Naive thymus-derived CD4-positive, alpha-beta T cell (primary cell): ENCODE results near the gene CPE. TPM values are rescaled to one million over a fixed set of nuclear protein-coding genes. Genes with fewer than 3 reads are reported as not detected.
"Not testable (repeated sequence)": the region's sequence is repeated elsewhere in the genome, so short reads cannot be mapped to it uniquely, and the experiment has no call there.

ENCODE experiments used
- ATAC-seq: fragments of 150-1000 bp; cut with Tn5 transposase; 2 replicates; pipeline ENCODE4 v1.10.0; 2021; ENCODE audit warnings: mild to moderate bottlenecking, moderate library complexity
- CTCF ChIA-PET: fragments of 350-600 bp; sonication (Branson Sonifier 250); formaldehyde crosslinking; loops from one replicate; lab custom pipeline; 2021; ENCODE audit warnings: antibody characterized with exemption; lab: Charles Lee
- POLR2A ChIA-PET: fragments of 350-600 bp; sonication (Branson Sonifier 250); formaldehyde crosslinking; loops from one replicate; lab custom pipeline; 2021; ENCODE audit warnings: antibody characterized with exemption, inconsistent platforms; lab: Charles Lee
- DNase-seq, 9 donors: peaks; one replicate each; pipeline versions ENCODE4 v3.0.0 to v3.0.0-alpha.2; 2020 to 2022; ENCODE audit warnings: mixed read lengths in 1 of 9
- H3K27ac ChIP-seq: one replicate; pipeline ENCODE4 v1.7.0; 2013; ENCODE audit warnings: mild to moderate bottlenecking, low read depth, low read length, moderate library complexity
- H3K27me3 ChIP-seq, 2 donors: one replicate each; pipeline ENCODE4 v1.7.0; 2013; ENCODE audit warnings: low read length in 2 of 2, mild to moderate bottlenecking in 2 of 2, moderate library complexity in 2 of 2; ENCODE audit not compliant: control insufficient read depth in 2 of 2, insufficient read depth in 2 of 2
- H3K36me3 ChIP-seq, 3 experiments: 1 replicate in 2 of 3; 2 replicates in 1 of 3; pipeline ENCODE4 v1.7.0; 2013; ENCODE audit warnings: low read length in 3 of 3, mild to moderate bottlenecking in 3 of 3, moderate library complexity in 1 of 3; ENCODE audit not compliant: insufficient read depth in 3 of 3, control insufficient read depth in 2 of 3
- H3K4me1 ChIP-seq, 2 donors: one replicate each; pipeline ENCODE4 v1.7.0; 2013; ENCODE audit warnings: low read length in 2 of 2, mild to moderate bottlenecking in 2 of 2, moderate library complexity in 1 of 2; ENCODE audit not compliant: control insufficient read depth in 2 of 2, insufficient read depth in 2 of 2
- H3K4me3 ChIP-seq: 2 replicates; pipeline ENCODE4 v1.7.0; 2013; ENCODE audit warnings: mild to moderate bottlenecking, low read length
- H3K9me3 ChIP-seq, 3 experiments: 1 replicate in 2 of 3; 2 replicates in 1 of 3; pipeline ENCODE4 v1.7.0; 2013; ENCODE audit warnings: low read length in 3 of 3; ENCODE audit not compliant: control insufficient read depth in 2 of 3
- H3K27ac Mint-ChIP-seq, 9 donors: one replicate each; pipeline ENCODE4 v1.8.0; 2020 to 2022; ENCODE audit warnings: mixed read lengths in 9 of 9, mild to moderate bottlenecking in 8 of 9, moderate library complexity in 5 of 9, inconsistent platforms in 2 of 9
- H3K27me3 Mint-ChIP-seq, 5 donors: one replicate each; pipeline ENCODE4 v1.8.0; 2021 to 2022; ENCODE audit warnings: mixed read lengths in 5 of 5, mild to moderate bottlenecking in 1 of 5
- H3K36me3 Mint-ChIP-seq, 5 donors: one replicate each; pipeline ENCODE4 v1.8.0; 2020 to 2022; ENCODE audit warnings: mixed read lengths in 5 of 5, mild to moderate bottlenecking in 3 of 5, inconsistent platforms in 1 of 5
- H3K4me1 Mint-ChIP-seq, 7 donors: one replicate each; pipeline ENCODE4 v1.8.0; 2020 to 2022; ENCODE audit warnings: mixed read lengths in 7 of 7, mild to moderate bottlenecking in 3 of 7, inconsistent platforms in 1 of 7
- H3K4me3 Mint-ChIP-seq, 10 donors: one replicate each; pipeline ENCODE4 v1.8.0; 2020 to 2022; ENCODE audit warnings: mild to moderate bottlenecking in 10 of 10, mixed read lengths in 10 of 10, moderate library complexity in 6 of 10, inconsistent platforms in 2 of 10
- H3K9me3 Mint-ChIP-seq, 11 donors: one replicate each; pipeline ENCODE4 v1.8.0; 2020 to 2022; ENCODE audit warnings: mixed read lengths in 11 of 11, mild to moderate bottlenecking in 4 of 11, inconsistent platforms in 1 of 11, moderate library complexity in 1 of 11
- intact Hi-C, 2 donors: fragments of 100-400 bp; cut with micrococcal nuclease; formaldehyde crosslinking; loops; one replicate each; pipeline ENCODE4 v1.15.1; 2023
- polyA plus RNA-seq, 2 donors: library from polyadenylated mRNA; unstranded; fragments of 300-500 nt; fragmentation: Illumina TruSeq; gene quantifications; one replicate each; pipeline ENCODE4 v1.2.3, GENCODE V29; 2021
- total RNA-seq, 6 experiments: library from RNA in 5 of 6; stranded (reverse) in 5 of 6; gene quantifications; 1 replicate in 5 of 6; 2 replicates in 1 of 6; pipeline ENCODE4 v1.2.3 and lab custom pipeline; 2021 to 2026

The CPE gene
- total and polyA plus RNA-seq, 7 experiments from 2014 or later = 0.09 to 0.10 TPM; not detected in 5

DNA sequence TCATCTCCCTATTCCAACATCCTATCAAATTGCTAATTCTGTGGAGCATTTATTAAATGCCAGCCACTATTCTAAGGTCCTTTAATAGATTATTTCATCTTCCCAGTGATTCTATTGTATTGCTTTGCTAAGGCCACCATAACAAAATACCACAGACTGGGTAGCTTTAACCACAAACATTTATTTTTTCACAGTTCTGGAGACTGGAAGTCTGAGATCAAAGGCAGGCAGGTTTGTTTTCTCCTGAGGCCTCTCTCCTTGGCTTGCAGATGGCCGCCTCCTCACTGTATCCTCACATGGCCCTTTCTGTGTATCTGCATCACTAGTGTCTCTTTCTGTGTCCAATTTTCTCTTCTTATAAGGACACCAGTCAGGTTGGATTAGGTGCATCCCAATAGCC is 64.5 kb downstream of the CPE start:
- Mint-ChIP-seq H3K9me3 (no peaks in the 10 kb centered on the region), H3K4me3 (no peak overlapping the region), H3K27ac (no peak overlapping the region), H3K4me1 (peaks cover 0 to 6% (median 5%) of the 10 kb centered on the region in 7 donors), H3K36me3 (no peaks in the 10 kb centered on the region), H3K27me3 (peaks cover 0 to 8% (median 5%) of the 10 kb centered on the region in 5 donors)
- Histone ChIP-seq H3K4me1 (no peaks in the 10 kb centered on the region), H3K4me3 (no peak overlapping the region), H3K27me3 (no peaks in the 10 kb centered on the region), H3K9me3 (no peaks in the 10 kb centered on the region), H3K36me3 (no peaks in the 10 kb centered on the region), H3K27ac (no peak overlapping the region)
- CTCF ChIA-PET = no interaction called here
- intact Hi-C loops = no loop called here
- POLR2A ChIA-PET = no interaction called here
- ATAC-seq = no peak
- DNase-seq = no peak

DNA sequence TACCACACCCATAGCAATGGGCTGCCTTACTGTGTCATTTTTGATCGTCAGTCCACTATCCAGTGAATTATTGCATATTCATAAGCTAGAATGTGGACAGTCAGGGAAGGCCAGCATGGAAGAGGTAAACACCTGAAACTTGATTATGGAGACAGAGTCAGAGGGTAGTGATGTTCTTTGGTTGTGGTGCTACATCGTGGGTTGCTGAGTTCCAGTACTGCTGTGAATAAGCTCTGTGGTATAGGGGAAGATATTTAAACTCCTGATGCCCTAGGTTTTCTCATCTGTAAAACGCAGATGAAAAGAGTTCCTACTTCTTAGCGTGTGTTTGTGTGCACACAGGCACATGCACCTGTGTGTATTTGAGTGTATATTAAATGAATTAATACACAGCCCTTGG is 69.9 kb downstream of the CPE start:
- intact Hi-C loops = no loop called here
- ATAC-seq (no peak), DNase-seq (no peak)
- no peaks in the 10 kb centered on the region for H3K4me1 ChIP-seq
- no peak overlapping the region for H3K27ac Mint-ChIP-seq
- H3K36me3 ChIP-seq = no peaks in the 10 kb centered on the region
- CTCF ChIA-PET = no interaction called here
- peaks cover 0 to 3% (median 0%) of the 10 kb centered on the region in 7 donors for H3K4me1 Mint-ChIP-seq
- POLR2A ChIA-PET = no interaction called here
- no peaks in the 10 kb centered on the region for H3K36me3 Mint-ChIP-seq
- H3K4me3 ChIP-seq = no peak overlapping the region
- no peaks in the 10 kb centered on the region for H3K27me3 ChIP-seq
- no peaks in the 10 kb centered on the region for H3K9me3 ChIP-seq
- H3K4me3 Mint-ChIP-seq = no peak overlapping the region
- no peak overlapping the region for H3K27ac ChIP-seq
- H3K27me3 Mint-ChIP-seq = peaks cover 0 to 7% (median 0%) of the 10 kb centered on the region in 5 donors
- H3K9me3 Mint-ChIP-seq = no peaks in the 10 kb centered on the region

DNA sequence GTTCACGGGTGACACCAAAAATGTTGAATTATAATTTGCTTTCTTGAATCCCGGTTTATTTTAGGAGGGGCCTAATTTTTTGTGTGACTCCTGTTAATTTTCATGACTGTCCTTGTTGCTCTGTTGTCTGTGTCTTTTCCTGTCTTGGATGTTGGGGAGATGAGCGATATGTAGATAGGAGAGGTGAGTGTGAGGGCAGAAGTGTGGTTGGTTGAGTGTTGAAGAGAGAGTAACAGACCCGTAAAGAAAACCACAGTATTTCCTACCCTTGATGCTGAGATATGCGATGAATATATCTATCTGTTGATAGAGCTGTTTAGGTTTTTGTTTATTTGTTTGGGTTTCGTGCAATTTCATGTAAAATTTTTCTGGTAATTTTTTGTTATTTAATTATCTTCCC is 70.5 kb downstream of the CPE start:
- Histone ChIP-seq H3K27ac (no peak overlapping the region), H3K4me3 (no peak overlapping the region), H3K36me3 (no peaks in the 10 kb centered on the region), H3K4me1 (no peaks in the 10 kb centered on the region), H3K27me3 (no peaks in the 10 kb centered on the region), H3K9me3 (no peaks in the 10 kb centered on the region)
- intact Hi-C loops = no loop called here
- Mint-ChIP-seq H3K9me3 (no peaks in the 10 kb centered on the region), H3K4me1 (peaks cover 0 to 3% (median 0%) of the 10 kb centered on the region in 7 donors), H3K27me3 (peaks cover 0 to 10% (median 0%) of the 10 kb centered on the region in 5 donors), H3K4me3 (no peak overlapping the region), H3K36me3 (no peaks in the 10 kb centered on the region), H3K27ac (no peak overlapping the region)
- DNase-seq (no peak), ATAC-seq (no peak)
- POLR2A ChIA-PET = no interaction called here
- CTCF ChIA-PET = no interaction called here

DNA sequence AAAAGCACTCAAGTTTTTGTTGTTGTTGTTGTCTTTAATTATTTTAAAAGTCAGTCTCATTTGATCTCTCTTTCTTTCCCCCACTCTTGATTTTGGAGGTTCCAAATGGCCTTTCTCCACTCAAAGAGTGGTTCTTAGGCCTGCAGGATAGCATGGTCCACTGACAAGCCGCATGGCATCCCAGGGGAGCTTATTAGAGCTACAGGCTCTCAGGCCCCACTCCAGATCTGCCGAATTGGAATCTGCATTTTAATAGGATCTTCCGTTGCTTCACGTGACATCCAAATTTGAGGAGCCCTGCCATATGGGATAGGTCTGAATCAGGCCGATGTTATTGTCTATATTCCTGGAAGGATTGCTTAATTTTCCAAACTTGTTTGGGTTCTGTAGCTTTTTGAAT is 72.1 kb downstream of the CPE start:
- H3K4me3 ChIP-seq = no peak overlapping the region
- POLR2A ChIA-PET = no interaction called here
- ATAC-seq = no peak
- peaks cover 0 to 3% (median 0%) of the 10 kb centered on the region in 7 donors for H3K4me1 Mint-ChIP-seq
- no peaks in the 10 kb centered on the region for H3K4me1 ChIP-seq
- H3K4me3 Mint-ChIP-seq = no peak overlapping the region
- H3K27ac ChIP-seq = no peak overlapping the region
- H3K9me3 Mint-ChIP-seq = no peaks in the 10 kb centered on the region
- no peak overlapping the region for H3K27ac Mint-ChIP-seq
- H3K27me3 Mint-ChIP-seq = peaks cover 0 to 8% (median 0%) of the 10 kb centered on the region in 5 donors
- intact Hi-C loops = no loop called here
- DNase-seq = no peak
- H3K36me3 ChIP-seq = no peaks in the 10 kb centered on the region
- no peaks in the 10 kb centered on the region for H3K36me3 Mint-ChIP-seq
- no peaks in the 10 kb centered on the region for H3K9me3 ChIP-seq
- CTCF ChIA-PET = no interaction called here
- H3K27me3 ChIP-seq = no peaks in the 10 kb centered on the region

DNA sequence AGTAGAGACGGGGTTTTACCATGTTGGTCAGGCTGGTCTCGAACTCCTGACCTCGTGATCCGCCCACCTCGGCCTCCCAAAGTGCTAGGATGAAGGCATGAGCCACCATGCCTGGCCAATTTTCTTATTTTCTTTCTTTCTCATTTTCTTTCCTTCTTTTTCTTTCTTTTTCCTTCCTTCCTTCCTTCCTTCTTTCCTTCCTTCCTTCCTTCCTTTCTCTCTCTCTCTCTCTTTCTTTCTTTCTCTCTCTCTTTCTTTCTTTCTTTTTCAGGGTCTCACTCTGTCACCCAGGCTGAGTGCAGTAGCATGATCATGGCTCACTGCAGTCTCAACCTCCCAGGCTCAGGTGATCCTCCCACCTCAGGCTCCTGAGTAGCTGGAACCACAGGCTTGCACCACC is 74.3 kb downstream of the CPE start:
- intact Hi-C loops, H3K9me3 Mint-ChIP-seq, H3K4me1 Mint-ChIP-seq, H3K4me1 ChIP-seq, H3K36me3 Mint-ChIP-seq, ATAC-seq, H3K36me3 ChIP-seq, DNase-seq, H3K27ac ChIP-seq, H3K4me3 ChIP-seq, H3K4me3 Mint-ChIP-seq, H3K9me3 ChIP-seq, CTCF ChIA-PET, H3K27me3 ChIP-seq, POLR2A ChIA-PET, H3K27ac Mint-ChIP-seq: not testable (repeated sequence)
- peaks cover 0 to 11% (median 6%) of the 10 kb centered on the region in 5 donors for H3K27me3 Mint-ChIP-seq

DNA sequence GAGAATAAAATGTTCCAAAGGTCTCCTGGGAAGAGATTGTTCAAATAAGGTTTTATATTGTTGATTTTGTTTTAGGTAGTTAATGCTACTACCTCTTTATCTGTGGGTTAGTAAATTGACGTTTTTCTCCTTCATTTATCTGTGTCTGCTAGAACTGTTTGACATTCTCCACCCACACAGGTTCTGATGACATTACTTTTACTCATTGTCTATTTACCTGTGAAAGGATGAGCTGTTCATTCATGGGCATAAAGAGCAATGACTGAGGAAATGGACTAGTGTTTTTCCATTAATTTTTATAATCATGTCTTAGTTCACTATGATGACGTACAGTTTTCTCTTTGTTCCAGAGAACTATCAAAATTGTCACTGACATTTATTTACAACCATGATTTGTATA is 75.6 kb downstream of the CPE start:
- Histone ChIP-seq H3K27ac (no peak overlapping the region), H3K4me1 (no peaks in the 10 kb centered on the region), H3K4me3 (no peak overlapping the region), H3K27me3 (no peaks in the 10 kb centered on the region), H3K9me3 (no peaks in the 10 kb centered on the region), H3K36me3 (no peaks in the 10 kb centered on the region)
- Mint-ChIP-seq H3K4me3 (no peak overlapping the region), H3K9me3 (no peaks in the 10 kb centered on the region), H3K4me1 (peaks cover 0 to 3% (median 0%) of the 10 kb centered on the region in 7 donors), H3K36me3 (no peaks in the 10 kb centered on the region), H3K27me3 (peaks cover 0 to 14% (median 6%) of the 10 kb centered on the region in 5 donors), H3K27ac (no peak overlapping the region)
- DNase-seq (no peak), ATAC-seq (no peak)
- intact Hi-C loops = no loop called here
- POLR2A ChIA-PET = interaction anchor here (1.1 kb wide), 1 partner anchor 76 kb away, joined by 3 read pairs; the partner anchor contains the start of gene CPE
- CTCF ChIA-PET = no interaction called here

DNA sequence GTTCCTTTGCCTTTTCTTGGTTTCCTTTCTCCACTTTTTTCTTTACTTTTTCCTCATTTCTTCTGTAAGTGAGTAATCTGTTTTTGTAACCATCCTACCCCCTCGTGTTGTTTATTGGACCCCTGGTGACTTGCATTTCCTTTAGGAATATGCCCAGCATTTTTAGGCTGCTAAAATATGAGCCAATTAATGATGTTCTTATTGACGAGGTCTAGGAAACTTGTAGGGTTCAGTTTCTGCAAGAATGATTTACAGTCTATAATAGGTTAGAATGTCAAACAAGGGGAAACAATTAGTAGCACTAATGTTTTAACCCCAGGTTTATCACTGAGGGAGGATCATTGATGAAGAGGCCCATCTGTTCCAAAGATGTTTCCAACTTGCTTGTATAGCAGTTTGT is 79.0 kb downstream of the CPE start:
- H3K4me3 Mint-ChIP-seq = no peak overlapping the region
- no peaks in the 10 kb centered on the region for H3K4me1 ChIP-seq
- H3K27me3 Mint-ChIP-seq = peaks cover 0 to 16% (median 10%) of the 10 kb centered on the region in 5 donors
- H3K27me3 ChIP-seq = no peaks in the 10 kb centered on the region
- H3K4me3 ChIP-seq = no peak overlapping the region
- no peak overlapping the region for H3K27ac ChIP-seq
- H3K9me3 Mint-ChIP-seq = no peaks in the 10 kb centered on the region
- intact Hi-C loops = no loop called here
- H3K9me3 ChIP-seq = no peaks in the 10 kb centered on the region
- ATAC-seq (no peak), DNase-seq (no peak)
- ChIA-PET POLR2A (no interaction called here), CTCF (no interaction called here)
- no peaks in the 10 kb centered on the region for H3K36me3 Mint-ChIP-seq
- H3K27ac Mint-ChIP-seq = no peak overlapping the region
- no peaks in the 10 kb centered on the region for H3K36me3 ChIP-seq
- H3K4me1 Mint-ChIP-seq = peaks cover 0 to 3% (median 0%) of the 10 kb centered on the region in 7 donors
